HepG2 (cell line): Measurements from ENCODE around the gene MICAL3. TPM values are rescaled to one million over a fixed set of nuclear protein-coding genes. Genes with fewer than 3 reads are reported as not detected.

Experiments used
- ATAC-seq: fragments of 200-7000 bp; cut with Tn5 transposase; 3 replicates; pipeline ENCODE4 v1.9.1; 2020; ENCODE audit warnings: mild to moderate bottlenecking, moderate library complexity
- BruUV-seq: library from RNA; stranded (reverse); fragments of 400-500 nt; replicated peaks from 2 replicates; lab custom pipeline; 2021; lab: Mats Ljungman, UMichigan
- CTCF ChIA-PET: fragments of 300-600 bp; formaldehyde crosslinking; extraction: SDS; loops from one replicate; lab custom pipeline; 2021; ENCODE audit warnings: low total read pairs, inconsistent platforms, low intra/inter-chr PET ratio; lab: Yijun Ruan, JAX
- POLR2A ChIA-PET: fragments of 350-600 bp; sonication (Branson Sonifier 250); formaldehyde crosslinking; loops from one replicate; lab custom pipeline; 2020; ENCODE audit warnings: antibody characterized with exemption, inconsistent platforms; lab: Yijun Ruan, JAX
- DNase-seq: peaks from one replicate; pipeline ENCODE4 v3.0.0-alpha.2; 2015; ENCODE audit warnings: low spot score
- FAIRE-seq: peaks from 3 replicates; lab custom pipeline; 2011; peaks lifted over from hg19 to GRCh38; lab: Jason Lieb, UNC
- H2AFZ ChIP-seq: one replicate; pipeline ENCODE4 v1.6.1; 2011; ENCODE audit warnings: low read length, inconsistent platforms
- H3K27ac ChIP-seq: fragments of 300-600 bp; 3 replicates; pipeline ENCODE4 v1.8.0; 2011; ENCODE audit warnings: mixed run types, mild to moderate bottlenecking, mixed read lengths, low read length, inconsistent platforms; ENCODE audit not compliant: insufficient read depth; ENCODE audit errors: extremely low read length
- H3K27me3 ChIP-seq, 2 experiments: fragments of 200-600 bp in 1 of 2; 2 replicates in 1 of 2; 3 replicates in 1 of 2; pipeline versions ENCODE4 v1.6.0 to v1.8.0; 2011; ENCODE audit warnings: low read length in 2 of 2, mild to moderate bottlenecking in 2 of 2, moderate library complexity in 2 of 2, inconsistent platforms in 1 of 2; ENCODE audit not compliant: insufficient read depth in 2 of 2, control insufficient read depth in 1 of 2
- H3K36me3 ChIP-seq, 2 experiments: fragments of 200-600 bp in 1 of 2; replicated peaks in 1 of 2; 2 replicates in 1 of 2; 3 replicates in 1 of 2; pipeline versions ENCODE4 v1.5.1 to v1.8.0; 2011; ENCODE audit warnings: low read length in 2 of 2, inconsistent platforms in 1 of 2; ENCODE audit not compliant: insufficient read depth in 2 of 2, control insufficient read depth in 1 of 2
- H3K4me1 ChIP-seq: 2 replicates; pipeline ENCODE4 v1.5.1; 2012; ENCODE audit warnings: low read length, inconsistent platforms; ENCODE audit not compliant: insufficient read depth
- H3K4me2 ChIP-seq: 2 replicates; pipeline ENCODE4 v1.6.0; 2011; ENCODE audit warnings: low read depth, low read length, inconsistent platforms
- H3K4me3 ChIP-seq, 3 experiments: fragments of 200-600 bp in 1 of 3; sonication (generic), shearing (Covaris generic) in 1 of 3; replicated peaks in 1 of 3; 2 replicates each; pipeline ENCODE4 v1.5.1; 2011 to 2016; ENCODE audit warnings: low read length in 3 of 3, inconsistent platforms in 2 of 3, low read depth in 2 of 3, mild to moderate bottlenecking in 2 of 3, control low read depth in 1 of 3, mixed read lengths in 1 of 3; ENCODE audit not compliant: insufficient read depth in 1 of 3
- H3K79me2 ChIP-seq: one replicate; pipeline ENCODE4 v1.6.1; 2011; ENCODE audit warnings: low read length, inconsistent platforms; ENCODE audit not compliant: insufficient read depth
- H3K9ac ChIP-seq: 2 replicates; pipeline ENCODE4 v1.6.0; 2011; ENCODE audit warnings: mild to moderate bottlenecking, low read depth, low read length, inconsistent platforms; ENCODE audit not compliant: insufficient read depth
- H3K9me3 ChIP-seq: 2 replicates; pipeline ENCODE4 v1.5.1; 2012; ENCODE audit warnings: mild to moderate bottlenecking, low read length
- H4K20me1 ChIP-seq: 2 replicates; pipeline ENCODE4 v1.6.0; 2011; ENCODE audit warnings: inconsistent platforms, mild to moderate bottlenecking, low read length, moderate library complexity; ENCODE audit not compliant: insufficient read depth
- DR1 ChIP-seq: sonication (generic); formaldehyde crosslinking; IDR thresholded peaks from 2 replicates; pipeline ENCODE4 v1.8.0; 2021; ENCODE audit warnings: mild to moderate bottlenecking, missing genetic modification reagents, inconsistent platforms
- FOXO4 ChIP-seq: sonication (generic); formaldehyde crosslinking; conservative IDR thresholded peaks from 2 replicates; pipeline ENCODE4 v1.8.1; 2023; ENCODE audit warnings: missing genetic modification reagents
- IKZF4 ChIP-seq: sonication (generic); formaldehyde crosslinking; IDR thresholded peaks from 2 replicates; pipeline ENCODE4 v1.5.1; 2020; ENCODE audit warnings: borderline replicate concordance, mild to moderate bottlenecking, low read depth, missing genetic modification reagents; ENCODE audit errors: not compliant biosample characterization
- MED1 ChIP-seq: sonication (generic); formaldehyde crosslinking; IDR thresholded peaks from 2 replicates; pipeline ENCODE4 v1.4.0; 2020; ENCODE audit warnings: missing genetic modification reagents
- NPAS2 ChIP-seq: sonication (generic); formaldehyde crosslinking; IDR thresholded peaks from 2 replicates; pipeline ENCODE4 v1.8.0; 2022; ENCODE audit warnings: mild to moderate bottlenecking, missing genetic modification reagents, borderline replicate concordance
- PATZ1 ChIP-seq: sonication (generic); formaldehyde crosslinking; IDR thresholded peaks from 2 replicates; pipeline ENCODE4 v1.4.0; 2020; ENCODE audit warnings: missing genetic modification reagents
- PAXIP1 ChIP-seq: sonication (generic); formaldehyde crosslinking; conservative IDR thresholded peaks from 2 replicates; pipeline ENCODE4 v1.4.0; 2020; ENCODE audit warnings: mild to moderate bottlenecking, missing genetic modification reagents, moderate library complexity
- RBFOX2 ChIP-seq: fragments of 200-400 bp; formaldehyde crosslinking; IDR thresholded peaks from 2 replicates; pipeline ENCODE4 v1.6.1; 2017; ENCODE audit warnings: low read depth, mild to moderate bottlenecking, low read length
- SIN3A ChIP-seq: IDR thresholded peaks from 2 replicates; pipeline ENCODE4 v1.6.1; 2011; ENCODE audit warnings: low read depth, mild to moderate bottlenecking, control low read depth, low read length, borderline replicate concordance
- TMF1 ChIP-seq: sonication (generic); formaldehyde crosslinking; IDR thresholded peaks from 2 replicates; pipeline ENCODE4 v1.8.1; 2022; ENCODE audit warnings: low read depth, missing genetic modification reagents
- ZFX ChIP-seq: sonication (generic); formaldehyde crosslinking; IDR thresholded peaks from 2 replicates; pipeline ENCODE4 v1.4.0; 2020; ENCODE audit warnings: mild to moderate bottlenecking, low read depth, missing genetic modification reagents, moderate library complexity
- ZFY ChIP-seq: sonication (generic); formaldehyde crosslinking; IDR thresholded peaks from 2 replicates; pipeline ENCODE4 v1.4.0; 2020; ENCODE audit warnings: missing genetic modification reagents
- ZNF24 ChIP-seq: fragments of 450-650 bp; IDR thresholded peaks from 2 replicates; pipeline ENCODE4 v1.6.1; 2017; ENCODE audit warnings: antibody characterized with exemption, mild to moderate bottlenecking
- ZNF547 ChIP-seq: sonication (generic); formaldehyde crosslinking; IDR thresholded peaks from 2 replicates; pipeline ENCODE4 v1.5.1; 2020; ENCODE audit warnings: mild to moderate bottlenecking, missing genetic modification reagents
- ZNF839 ChIP-seq: sonication (generic); formaldehyde crosslinking; IDR thresholded peaks from 2 replicates; pipeline ENCODE4 v1.4.0; 2020; ENCODE audit warnings: missing genetic modification reagents, mild to moderate bottlenecking, borderline replicate concordance
- ZSCAN21 ChIP-seq: sonication (generic); formaldehyde crosslinking; IDR thresholded peaks from 2 replicates; pipeline ENCODE4 v1.8.0; 2022; ENCODE audit warnings: mild to moderate bottlenecking, missing genetic modification reagents, moderate library complexity, borderline replicate concordance
- WGBS: methylation state at CpG from one replicate; pipeline ENCODE4 v1.1.6; 2017; ENCODE audit warnings: low lambda C conversion rate; 5-methylcytosine and 5-hydroxymethylcytosine counted together
- in situ Hi-C: cut with HindIII; loops from 2 replicates; pipeline ENCODE4 v1.10.0; 2017; ENCODE audit warnings: low pct_unique_long_range_greater_than_20kb; ENCODE audit not compliant: extremely low pct_ligation_motif_present
- intact Hi-C: fragments of 100-400 bp; cut with micrococcal nuclease; formaldehyde crosslinking; loops from one replicate; pipeline ENCODE4 v1.10.0; 2022; ENCODE audit not compliant: unreplicated experiment
- polyA plus RNA-seq, 8 experiments: library from polyadenylated mRNA; depleted of rRNA in 3 of 8; stranded (reverse) in 7 of 8; unstranded in 1 of 8; fragments of >200 nt; fragmentation: Illumina TruSeq in 4 of 8; extraction: Trizol in 4 of 8; gene quantifications; 2 replicates each; pipeline versions ENCODE4 v1.2.1 to v1.2.3, GENCODE V29; 2011 to 2016; ENCODE audit warnings: low read depth in 4 of 8, missing spikeins in 1 of 8, mixed read lengths in 1 of 8; ENCODE audit not compliant: insufficient read depth in 1 of 8
- total RNA-seq, 5 experiments: library from RNA; depleted of rRNA; stranded (reverse); fragments of >200 nt; fragmentation: Illumina TruSeq; extraction: Trizol; gene quantifications; 2 replicates each; pipeline ENCODE4 v1.2.3, GENCODE V29; 2016; ENCODE audit warnings: low read depth in 1 of 5

Gene MICAL3
- total and polyA plus RNA-seq, 2 of the 13 experiments (the other 11 are each of a cell fraction or from before 2014, with no cell fraction given) = 5.3 to 12.5 TPM

DNA sequence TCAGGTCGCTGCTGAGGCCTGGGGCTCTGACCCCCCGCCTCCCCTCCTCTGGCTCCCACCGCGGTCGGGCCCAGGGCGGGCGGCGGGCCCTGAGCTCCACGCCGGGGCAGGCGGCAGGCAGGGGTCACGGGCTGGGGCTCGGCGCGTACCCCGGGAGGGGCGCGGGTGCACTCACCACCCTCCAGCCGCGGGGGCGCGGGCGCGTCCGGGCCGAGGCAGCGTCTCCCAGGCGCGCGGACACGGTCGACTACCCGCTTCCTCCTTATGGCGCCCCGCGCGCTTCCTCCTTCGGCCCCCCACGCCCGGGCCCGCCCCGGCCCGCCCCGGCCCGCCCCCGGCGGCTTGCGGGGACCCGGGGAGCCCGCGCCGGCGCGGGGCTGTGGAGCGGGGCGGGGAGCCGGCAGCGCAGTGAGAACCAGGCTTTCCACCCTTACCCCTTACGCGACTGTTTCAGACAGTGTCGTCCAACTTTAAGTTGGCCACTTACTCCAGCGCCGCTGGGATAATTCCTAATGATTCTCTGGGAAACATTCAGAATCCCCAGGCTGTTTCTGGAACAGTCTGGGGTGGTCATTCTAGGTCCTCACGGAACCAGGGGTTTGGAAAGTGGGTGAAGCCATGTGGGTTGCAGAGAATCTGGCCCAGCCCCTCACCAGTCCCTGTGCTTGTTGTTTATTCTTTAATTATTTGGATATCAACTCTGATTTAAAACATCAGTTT is 250.0 kb downstream of the MICAL3 start, which contains the start of gene BID:
Gene BID (minus strand): TSS at position 264 of the 720 bp plus-strand sequence. CDS start 24,353 bp downstream, outside the sequence.
- Histone ChIP-seq H3K4me1 (peaks cover 63% of the 10 kb centered on the region), H2AFZ (no peak within 1 kb of the TSS), H3K9ac (peak within 1 kb of the TSS; percentile 85), H3K36me3 (no peaks in the 10 kb centered on the region; a peak in 1 of 5 replicates), H3K27me3 (no peaks in the 10 kb centered on the region; a peak in 1 of 5 replicates), H3K27ac (peak within 1 kb of the TSS; percentile 62), H3K4me2 (peak within 1 kb of the TSS; percentile 86), H3K4me3 (peak within 1 kb of the TSS; percentile 63 to 89 (median 83)), H3K9me3 (no peaks in the 10 kb centered on the region), H3K79me2 (peaks cover 30% of the 10 kb centered on the region), H4K20me1 (no peaks in the 10 kb centered on the region)
- BruUV-seq = no TSS peak
- in situ Hi-C loops = no loop called here
- ChIA-PET CTCF (no interaction called here), POLR2A (interaction anchor here (1.4 to 3.7 kb wide), 5 partner anchors 9 to 32 kb away, joined by 3 to 19 read pairs (median 15); no protein-coding TSS in a partner anchor)
- WGBS = 0% methylated on average over 1 of the region's 64 CpGs
- FAIRE-seq = no peak
- DNase-seq = no peak
- ATAC-seq = peak; percentile 9
- intact Hi-C loops = no loop called here
- TF ChIP-seq PATZ1 (CRISPR knock-in tag) = peak; percentile 22; the same call in 1 of the 2 replicates
- 0 out of 2 replicates have a peak, but pooled peaks have one; percentile 32 for TF ChIP-seq ZNF547 (CRISPR knock-in tag)
- TF ChIP-seq ZSCAN21 (CRISPR knock-in tag) = 0 out of 2 replicates have a peak, but pooled peaks have one; percentile 41
- TF ChIP-seq NPAS2 (CRISPR knock-in tag) = no peak
- TF ChIP-seq ZFX = peak; percentile 60; the same call in 1 of the 2 replicates
- TF ChIP-seq MED1 (CRISPR knock-in tag) = 0 out of 2 replicates have a peak, but pooled peaks have one; percentile 7
- no peak for TF ChIP-seq DR1
- TF ChIP-seq PAXIP1 (CRISPR knock-in tag) = no peak
- peak; percentile 45; the same call in 1 of the 2 replicates for TF ChIP-seq TMF1 (CRISPR knock-in tag)
- TF ChIP-seq ZFY (CRISPR knock-in tag) = peak; percentile 65
- no peak for TF ChIP-seq ZNF24
- peak; percentile 28 for TF ChIP-seq RBFOX2
- TF ChIP-seq IKZF4 (CRISPR knock-in tag) = peak; percentile 36
- TF ChIP-seq SIN3A = peak; percentile 14; the same call in 1 of the 2 replicates
- TF ChIP-seq ZNF839 (CRISPR knock-in tag) = no peak
- 0 out of 2 replicates have a peak, but pooled peaks have one; percentile 72 for TF ChIP-seq FOXO4 (CRISPR knock-in tag)
